AG10803 (cell line): Measurements from ENCODE around the gene DNAJC4.

Experiments
- DNase-seq: peaks from one replicate; pipeline ENCODE4 v3.0.0; 2010; ENCODE audit warnings: low read depth
- H3K4me3 ChIP-seq: 2 replicates; pipeline ENCODE4 v1.5.1; 2011; ENCODE audit warnings: mild to moderate bottlenecking, low read length, control low read depth
- CTCF ChIP-seq: conservative IDR thresholded peaks from 2 replicates; pipeline ENCODE4 v1.5.1; 2011; ENCODE audit warnings: mild to moderate bottlenecking, low read length, control low read depth, inconsistent platforms

Gene DNAJC4

DNA sequence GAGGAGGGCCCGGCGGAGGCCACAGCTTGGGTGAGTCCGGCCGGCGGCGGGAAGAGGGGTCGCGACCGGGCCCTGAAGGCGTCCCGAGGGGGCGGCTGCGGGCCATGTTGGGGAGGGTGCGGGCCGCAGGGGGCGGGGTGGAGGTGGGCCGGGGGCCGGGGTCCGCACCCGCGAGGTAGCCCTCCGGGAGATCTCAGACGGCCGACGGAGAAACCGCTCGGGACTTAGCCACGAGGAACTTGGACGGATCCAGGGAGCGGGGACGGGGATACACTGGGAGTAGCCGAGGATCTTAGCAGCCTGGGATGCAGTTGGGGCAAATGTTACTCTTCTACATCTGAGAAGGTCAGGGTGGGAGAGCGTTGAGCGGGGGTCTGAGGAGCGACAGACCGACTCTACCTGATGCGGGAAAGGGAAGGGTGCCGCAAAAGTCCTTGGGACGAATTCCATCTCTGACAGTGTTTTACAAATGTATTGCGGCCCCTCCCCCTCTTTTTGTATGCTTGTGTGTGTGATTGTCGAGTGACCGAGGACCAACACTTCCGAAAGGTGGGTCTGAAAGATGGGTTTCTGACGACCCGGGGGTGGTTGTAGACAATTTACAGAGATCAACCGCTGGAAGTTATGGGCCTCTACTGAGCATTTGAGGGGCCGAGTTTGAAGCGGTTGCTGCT is 43.7 kb upstream of the DNAJC4 start:
- TF ChIP-seq CTCF = no peak
- DNase-seq = no peak
- H3K4me3 ChIP-seq = no peak overlapping the region

GRCh38 chr11:64192434-64192833 is 37.9 kb upstream of the DNAJC4 start:
- TF ChIP-seq CTCF = no peak
- DNase-seq = no peak
- H3K4me3 ChIP-seq = no peak overlapping the region

- no peak for DNase-seq
- no peak for TF ChIP-seq CTCF
- H3K4me3 ChIP-seq = no peak overlapping the region
Observed at GRCh38 chr11:64196626-64197025, 33.7 kb upstream of the DNAJC4 start.

DNA sequence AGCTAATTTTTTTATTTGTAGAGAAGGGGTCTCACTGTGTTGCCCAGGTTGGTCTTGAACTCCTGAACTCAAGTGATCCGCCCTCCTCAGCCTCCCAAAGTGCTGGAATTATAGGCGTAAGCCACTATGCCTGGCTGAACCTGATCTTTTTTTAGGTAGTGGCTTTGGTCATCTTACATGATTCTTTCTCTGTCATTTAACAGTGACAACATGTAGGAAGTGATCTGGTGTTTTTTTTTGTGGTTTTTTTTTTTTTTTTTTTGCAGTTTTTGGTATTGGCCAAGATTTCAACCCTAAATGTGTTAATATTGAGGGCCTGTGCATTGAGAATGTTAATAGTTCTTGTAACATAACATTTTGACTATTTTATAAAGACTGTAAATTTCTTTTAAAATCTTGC is 31.8 kb upstream of the DNAJC4 start:
- no peak for DNase-seq
- TF ChIP-seq CTCF = no peak
- no peak overlapping the region for H3K4me3 ChIP-seq

DNA sequence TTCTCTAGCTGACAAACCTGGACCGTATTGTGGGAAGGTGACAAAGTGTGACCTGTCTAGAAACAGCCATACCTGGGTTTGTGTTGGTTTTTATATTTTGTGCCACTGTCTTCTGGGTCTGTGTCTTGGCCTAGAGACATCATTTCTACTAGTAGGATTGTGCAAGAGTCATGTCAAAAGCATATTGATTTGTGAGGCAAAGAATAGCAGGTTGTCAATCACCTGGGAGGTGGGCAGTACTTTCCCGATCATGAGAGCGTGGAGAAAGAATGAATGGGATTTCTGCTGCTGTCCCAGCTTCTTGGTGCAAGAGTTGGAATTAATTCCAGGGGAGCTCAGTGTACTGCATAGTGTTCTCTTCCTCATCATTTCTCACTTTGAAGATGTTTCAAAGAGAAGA is 28.8 kb upstream of the DNAJC4 start:
- DNase-seq = no peak
- no peak overlapping the region for H3K4me3 ChIP-seq
- TF ChIP-seq CTCF = no peak

GRCh38 chr11:64202992-64203391 is 27.4 kb upstream of the DNAJC4 start:
- no peak for DNase-seq
- no peak overlapping the region for H3K4me3 ChIP-seq
- TF ChIP-seq CTCF = no peak

DNA sequence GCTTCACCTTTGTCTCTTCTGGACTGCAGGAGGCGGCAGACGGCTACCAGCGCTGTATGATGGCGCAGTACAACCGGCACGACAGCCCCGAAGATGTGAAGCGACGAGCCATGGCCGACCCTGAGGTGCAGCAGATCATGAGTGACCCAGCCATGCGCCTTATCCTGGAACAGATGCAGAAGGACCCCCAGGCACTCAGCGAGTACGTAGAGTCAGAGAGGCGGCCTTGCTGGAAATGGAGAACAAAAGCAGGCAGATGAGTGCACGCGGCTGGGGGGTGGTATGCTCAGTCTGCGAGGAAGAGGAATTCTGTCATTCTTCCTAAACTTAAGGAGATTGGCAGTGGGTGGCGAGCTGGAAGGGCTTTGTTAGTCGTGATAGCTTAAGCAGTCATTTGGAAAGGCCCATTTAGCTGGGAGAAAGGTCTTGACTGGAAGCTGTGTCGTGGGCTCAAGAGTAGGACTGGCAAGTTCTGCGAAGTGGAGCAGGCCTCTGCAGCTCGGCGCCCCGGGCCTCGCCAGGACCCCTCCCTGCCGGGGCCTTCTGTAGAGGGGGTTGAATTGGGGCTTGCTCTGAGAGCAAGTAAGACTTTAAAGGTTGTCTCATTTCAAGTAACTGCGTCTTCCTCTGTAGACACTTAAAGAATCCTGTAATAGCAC is 26.8 kb upstream of the DNAJC4 start:
- no peak for TF ChIP-seq CTCF
- no peak for DNase-seq
- no peak overlapping the region for H3K4me3 ChIP-seq
